K562 (cell line): Measurements from ENCODE around the gene PHF3. TPM values are rescaled to one million over a fixed set of nuclear protein-coding genes. Genes with fewer than 3 reads are reported as not detected.

Experiments used
- ATAC-seq: fragments of 200-7000 bp; cut with Tn5 transposase; 3 replicates; pipeline ENCODE4 v1.9.1; 2020; ENCODE audit warnings: moderate library complexity
- BruUV-seq: library from RNA; stranded (reverse); fragments of 400-500 nt; replicated peaks from 2 replicates; lab custom pipeline; 2021; lab: Mats Ljungman, UMichigan
- CTCF ChIA-PET: fragments of 300-600 bp; formaldehyde crosslinking; extraction: SDS; loops from one replicate; lab custom pipeline; 2021; ENCODE audit warnings: low intra/inter-chr PET ratio; lab: Yijun Ruan, JAX
- POLR2A ChIA-PET: fragments of 300-600, 350-650 bp; sonication (Branson Sonifier 250); formaldehyde crosslinking; extraction: SDS; loops from one replicate; lab custom pipeline; 2021; ENCODE audit warnings: antibody characterized with exemption, inconsistent platforms; lab: Yijun Ruan, JAX
- DNase-seq, 4 experiments: peaks; one replicate each; pipeline versions ENCODE4 v3.0.0 to v3.0.0-alpha.2; 2011 to 2018; ENCODE audit warnings: low spot score in 3 of 4, mixed read lengths in 3 of 4; ENCODE audit errors: extremely low read depth in 1 of 4
- FAIRE-seq: peaks from 2 replicates; lab custom pipeline; 2011; peaks lifted over from hg19 to GRCh38; lab: Jason Lieb, UNC
- H2AFZ ChIP-seq: 2 replicates; pipeline ENCODE4 v1.6.0; 2011; ENCODE audit warnings: low read depth, low read length, control low read depth, inconsistent platforms
- H3K27ac ChIP-seq: fragments of 200-600 bp; 3 replicates; pipeline ENCODE4 v1.8.0; 2011; ENCODE audit warnings: low read depth, mild to moderate bottlenecking, control low read depth, inconsistent platforms, low read length, moderate library complexity, mixed read lengths; ENCODE audit errors: extremely low read depth
- H3K27me3 ChIP-seq, 2 experiments: fragments of 300-600 bp in 1 of 2; 2 replicates in 1 of 2; 3 replicates in 1 of 2; pipeline versions ENCODE4 v1.6.0 to v1.8.0; 2011; ENCODE audit warnings: inconsistent platforms in 2 of 2, low read length in 2 of 2, mild to moderate bottlenecking in 1 of 2, mixed read lengths in 1 of 2, moderate library complexity in 1 of 2; ENCODE audit not compliant: control insufficient read depth in 2 of 2, insufficient read depth in 2 of 2
- H3K36me3 ChIP-seq: fragments of 300-600 bp; 3 replicates; pipeline ENCODE4 v1.8.0; 2011; ENCODE audit warnings: mild to moderate bottlenecking, low read length, inconsistent platforms; ENCODE audit not compliant: control insufficient read depth, insufficient read depth
- H3K4me1 ChIP-seq, 2 experiments: fragments of 200-600 bp in 1 of 2; replicated peaks in 1 of 2; 2 replicates in 1 of 2; 3 replicates in 1 of 2; pipeline versions ENCODE4 v1.5.1 to v1.8.0; 2011; ENCODE audit warnings: inconsistent platforms in 2 of 2, low read length in 2 of 2, mild to moderate bottlenecking in 1 of 2, mixed read lengths in 1 of 2, moderate library complexity in 1 of 2; ENCODE audit not compliant: control insufficient read depth in 2 of 2, insufficient read depth in 2 of 2
- H3K4me2 ChIP-seq: 2 replicates; pipeline ENCODE4 v1.6.1; 2011; ENCODE audit warnings: low read length, control low read depth, inconsistent platforms, mixed read lengths; ENCODE audit not compliant: insufficient read depth
- H3K4me3 ChIP-seq: fragments of 200-600 bp; sonication (generic), shearing (Covaris generic); 2 replicates; pipeline ENCODE4 v1.5.1; 2016; ENCODE audit warnings: control low read depth, inconsistent platforms
- H3K79me2 ChIP-seq: fragments of 200-600 bp; 3 replicates; pipeline ENCODE4 v1.8.0; 2011; ENCODE audit warnings: low read length, inconsistent platforms; ENCODE audit not compliant: control insufficient read depth, insufficient read depth
- H3K9ac ChIP-seq, 2 experiments: 2 replicates each; pipeline versions ENCODE4 v1.6.0 to v1.6.1; 2011; ENCODE audit warnings: low read depth in 2 of 2, low read length in 2 of 2, control low read depth in 1 of 2, inconsistent platforms in 1 of 2, mild to moderate bottlenecking in 1 of 2, mixed read lengths in 1 of 2; ENCODE audit not compliant: insufficient read depth in 1 of 2
- H3K9me1 ChIP-seq: one replicate; pipeline ENCODE4 v1.6.0; 2011; ENCODE audit warnings: inconsistent platforms, mild to moderate bottlenecking, low read length, moderate library complexity; ENCODE audit not compliant: control insufficient read depth, insufficient read depth
- H3K9me3 ChIP-seq: replicated peaks from 2 replicates; pipeline ENCODE4 v1.5.1; 2011; ENCODE audit warnings: low read depth, low read length, inconsistent platforms; ENCODE audit not compliant: control insufficient read depth, insufficient read depth
- H4K20me1 ChIP-seq: replicated peaks from 2 replicates; pipeline ENCODE4 v1.6.1; 2011; ENCODE audit warnings: low read length, inconsistent platforms, mixed read lengths; ENCODE audit not compliant: control insufficient read depth, insufficient read depth
- BHLHE40 ChIP-seq: IDR thresholded peaks from 2 replicates; pipeline ENCODE4 v1.6.1; 2011; ENCODE audit warnings: low read length, improper control_type of control experiment
- CBFA2T2 ChIP-seq: fragments of 450-650 bp; conservative IDR thresholded peaks from 2 replicates; pipeline ENCODE4 v1.6.1; 2017; ENCODE audit warnings: mild to moderate bottlenecking
- HNRNPLL ChIP-seq: fragments of 200-400 bp; formaldehyde crosslinking; IDR thresholded peaks from 2 replicates; pipeline ENCODE4 v1.6.1; 2017; ENCODE audit warnings: low read length, low read depth, mild to moderate bottlenecking; ENCODE audit not compliant: poor library complexity, severe bottlenecking
- IFI16 ChIP-seq: fragments of 250-450 bp; sonication (Bioruptor Pico); IDR thresholded peaks from 2 replicates; pipeline ENCODE4 v2.1.2; 2022; ENCODE audit warnings: mild to moderate bottlenecking, inconsistent platforms
- RAD21 ChIP-seq, 2 experiments: fragments of 250-450 bp in 1 of 2; fragments of 450-650 bp in 1 of 2; sonication (Bioruptor Pico) in 1 of 2; formaldehyde crosslinking in 1 of 2; IDR thresholded peaks in 1 of 2; conservative IDR thresholded peaks in 1 of 2; 2 replicates each; pipeline versions ENCODE4 v1.4.0 to v1.8.0; 2020 to 2022; ENCODE audit warnings: mild to moderate bottlenecking in 2 of 2, moderate library complexity in 1 of 2
- RB1 ChIP-seq: fragments of 450-650 bp; IDR thresholded peaks from 2 replicates; pipeline ENCODE4 v1.6.1; 2017; ENCODE audit warnings: low read depth, mild to moderate bottlenecking
- SMARCA4 ChIP-seq: fragments of 450-650 bp; IDR thresholded peaks from 2 replicates; pipeline ENCODE4 v1.6.1; 2016
- SMC3 ChIP-seq: conservative IDR thresholded peaks from 2 replicates; pipeline ENCODE4 v1.6.1; 2011; ENCODE audit warnings: low read depth, low read length, improper control_type of control experiment; ENCODE audit not compliant: insufficient read depth
- TAF7 ChIP-seq: fragments of 450-650 bp; IDR thresholded peaks from 2 replicates; pipeline ENCODE4 v1.6.1; 2016; ENCODE audit warnings: missing genetic modification characterization, missing compliant biosample characterization
- TRIM28 ChIP-seq: fragments of 450-650 bp; IDR thresholded peaks from 2 replicates; pipeline ENCODE4 v1.6.1; 2017
- YY1 ChIP-seq, 3 experiments: IDR thresholded peaks; 2 replicates each; pipeline ENCODE4 v1.6.1; 2011; ENCODE audit warnings: low read length in 2 of 3, mild to moderate bottlenecking in 2 of 3, moderate library complexity in 2 of 3, borderline replicate concordance in 1 of 3, control low read depth in 1 of 3, low read depth in 1 of 3; ENCODE audit not compliant: insufficient read depth in 3 of 3, insufficient replicate concordance in 2 of 3, control insufficient read depth in 1 of 3, insufficient read length in 1 of 3; ENCODE audit errors: extremely low read depth in 1 of 3
- ZC3H11A ChIP-seq: IDR thresholded peaks from 2 replicates; pipeline ENCODE4 v1.6.1; 2012; ENCODE audit warnings: low read depth, low read length, improper control_type of control experiment
- ZEB2 ChIP-seq: fragments of 450-650 bp; IDR thresholded peaks from 2 replicates; pipeline ENCODE4 v1.6.1; 2016
- ZSCAN32 ChIP-seq: fragments of 450-650 bp; formaldehyde crosslinking; IDR thresholded peaks from 2 replicates; pipeline ENCODE4 v1.4.0; 2020; ENCODE audit warnings: mild to moderate bottlenecking, moderate library complexity
- in situ Hi-C: fragments of 300-500 bp; cut with MboI; formaldehyde crosslinking; loops from 4 replicates; pipeline ENCODE4 v1.15.0; 2018; ENCODE audit warnings: inconsistent platforms, mixed read lengths
- intact Hi-C: fragments of 100-400 bp; cut with micrococcal nuclease; formaldehyde crosslinking; loops from 2 replicates; pipeline ENCODE4 v1.14.2; 2022
- polyA plus RNA-seq, 8 experiments: library from polyadenylated mRNA; depleted of rRNA in 4 of 8; stranded (reverse) in 5 of 8; unstranded in 3 of 8; fragments of >200 nt; fragmentation: Nextera tagmentation in 2 of 8; fragmentation: Illumina TruSeq in 1 of 8; extraction: Ambion mirVana in 2 of 8; extraction: Trizol in 1 of 8; gene quantifications; 2 replicates each; pipeline versions ENCODE4 v1.2.1 to v1.2.3, GENCODE V29; 2011 to 2014; ENCODE audit warnings: inconsistent platforms in 1 of 8, missing spikeins in 1 of 8
- total RNA-seq, 7 experiments: library from RNA; depleted of rRNA in 6 of 7; stranded (reverse); fragments of >200 nt in 6 of 7; fragmentation: Illumina TruSeq in 2 of 7; extraction: Trizol in 2 of 7; gene quantifications; 2 replicates each; pipeline versions ENCODE4 v1.2.1 to v1.2.3, GENCODE V29; 2011 to 2021; ENCODE audit warnings: low replicate concordance in 1 of 7
- TF ChIP-seq, protein P1 (sequence below): sonication (generic); formaldehyde crosslinking; IDR thresholded peaks from 2 replicates; pipeline ENCODE4 v1.8.0; 2022; ENCODE audit warnings: missing genetic modification reagents, mild to moderate bottlenecking, moderate library complexity, borderline replicate concordance
- TF ChIP-seq, protein P2 (sequence below): fragments of 250-450 bp; sonication (Bioruptor Pico); IDR thresholded peaks from 2 replicates; pipeline ENCODE4 v1.8.0; 2021; ENCODE audit warnings: mild to moderate bottlenecking, moderate library complexity

PHF3 gene
- total and polyA plus RNA-seq, 9 of the 15 experiments (the other 6 are each of a cell fraction or from before 2014, with no cell fraction given), result 8.1 to 51.2 (median 30.9) TPM

DNA sequence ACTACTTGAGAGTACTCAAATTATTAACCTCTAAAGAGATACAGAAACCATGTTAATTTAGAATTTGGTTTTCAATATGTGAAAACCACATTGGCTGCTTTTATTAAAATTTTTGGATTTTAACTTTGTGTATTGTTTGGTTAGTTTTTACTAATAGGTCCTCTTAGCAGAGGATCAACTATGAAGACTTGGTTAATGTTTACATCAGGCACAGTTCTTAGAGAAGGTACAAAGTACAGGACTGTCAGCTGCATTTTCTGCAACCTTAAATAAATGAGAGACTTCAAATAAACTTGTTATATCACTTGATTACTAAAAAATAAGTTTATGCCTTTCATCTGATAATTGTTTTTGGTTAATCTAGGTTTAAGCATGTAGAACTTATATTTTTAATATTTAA lies 89.1 kb downstream of the PHF3 start:
- Histone ChIP-seq H3K9me3 (no peaks in the 10 kb centered on the region), H3K4me2 (no peak overlapping the region), H3K9me1 (no peaks in the 10 kb centered on the region), H3K27me3 (no peaks in the 10 kb centered on the region), H3K36me3 (no peaks in the 10 kb centered on the region), H3K4me3 (no peak overlapping the region), H3K79me2 (no peaks in the 10 kb centered on the region), H2AFZ (no peak overlapping the region), H3K27ac (no peak overlapping the region), H3K9ac (no peak overlapping the region), H3K4me1 (no peaks in the 10 kb centered on the region), H4K20me1 (no peaks in the 10 kb centered on the region)
- POLR2A ChIA-PET, result no interaction called here
- DNase-seq (no peak), FAIRE-seq (no peak), ATAC-seq (no peak)
- TF ChIP-seq SMARCA4, result no peak
- no peak for TF ChIP-seq ZSCAN32 (CRISPR knock-in tag)
- TF ChIP-seq SMC3, result no peak
- no peak for TF ChIP-seq BHLHE40
- CTCF ChIA-PET, result no interaction called here
- no TSS peak for BruUV-seq
- in situ Hi-C loops, result no loop called here
- intact Hi-C loops, result loop anchor here (10.0 kb wide), 1 partner anchor 130 kb away; no protein-coding TSS in a partner anchor

DNA sequence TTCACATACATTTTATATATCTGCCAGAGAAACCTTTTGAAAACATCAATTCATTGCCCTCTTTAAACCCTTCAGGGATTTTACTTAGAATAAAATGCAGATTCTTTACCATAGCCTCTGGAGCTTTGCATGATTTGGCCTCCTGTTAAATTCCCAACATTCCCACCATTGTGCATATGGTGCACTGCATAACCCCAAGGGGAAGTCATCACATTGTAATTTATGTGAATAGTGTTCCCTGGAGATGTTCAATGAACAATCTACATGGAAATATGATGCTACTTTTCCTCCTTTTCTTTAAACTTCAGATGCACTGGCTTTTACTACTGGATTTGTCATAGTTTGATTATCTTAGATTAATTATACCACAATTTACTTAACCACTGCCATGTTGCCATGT lies 94.7 kb downstream of the PHF3 start:
- BruUV-seq, result no TSS peak
- ATAC-seq, result no peak
- no peak overlapping the region for H3K4me3 ChIP-seq
- no peak for FAIRE-seq
- no peaks in the 10 kb centered on the region for H3K9me1 ChIP-seq
- no peak overlapping the region for H3K9ac ChIP-seq
- H3K36me3 ChIP-seq, result no peaks in the 10 kb centered on the region
- in situ Hi-C loops, result no loop called here
- no peaks in the 10 kb centered on the region for H3K79me2 ChIP-seq
- POLR2A ChIA-PET, result no interaction called here
- H3K4me1 ChIP-seq, result no peaks in the 10 kb centered on the region
- no peaks in the 10 kb centered on the region for H3K27me3 ChIP-seq
- no peak overlapping the region for H3K27ac ChIP-seq
- intact Hi-C loops, result no loop called here
- no peaks in the 10 kb centered on the region for H4K20me1 ChIP-seq
- H3K9me3 ChIP-seq, result no peaks in the 10 kb centered on the region
- CTCF ChIA-PET, result no interaction called here
- H3K4me2 ChIP-seq, result no peak overlapping the region
- DNase-seq, result no peak
- H2AFZ ChIP-seq, result no peak overlapping the region
- TF ChIP-seq ZC3H11A (no peak), TAF7 (tag) (no peak), RAD21 (CRISPR knock-in tag; conservative IDR thresholded peaks at IDR 0.05 in 1 of 2, IDR thresholded peaks at IDR 0.05 in 1 of 2) (no peak), ZEB2 (no peak), TRIM28 (no peak), HNRNPLL (no peak), YY1 (IDR thresholded peaks at IDR 0.05; ENCODE audit: borderline replicate concordance in 1 of 3, control insufficient read depth in 1 of 3, extremely low read depth in 1 of 3, insufficient read depth in 3 of 3, insufficient read length in 1 of 3, insufficient replicate concordance in 2 of 3, low read depth in 1 of 3, low read length in 2 of 3) (no peak), IFI16 (CRISPR knock-in tag) (no peak), CBFA2T2 (no peak), RB1 (no peak)
- TF ChIP-seq, protein P1, sequence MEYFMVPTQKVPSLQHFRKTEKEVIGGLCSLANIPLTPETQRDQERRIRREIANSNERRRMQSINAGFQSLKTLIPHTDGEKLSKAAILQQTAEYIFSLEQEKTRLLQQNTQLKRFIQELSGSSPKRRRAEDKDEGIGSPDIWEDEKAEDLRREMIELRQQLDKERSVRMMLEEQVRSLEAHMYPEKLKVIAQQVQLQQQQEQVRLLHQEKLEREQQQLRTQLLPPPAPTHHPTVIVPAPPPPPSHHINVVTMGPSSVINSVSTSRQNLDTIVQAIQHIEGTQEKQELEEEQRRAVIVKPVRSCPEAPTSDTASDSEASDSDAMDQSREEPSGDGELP (CRISPR knock-in tag), result no peak
- TF ChIP-seq, protein P2, sequence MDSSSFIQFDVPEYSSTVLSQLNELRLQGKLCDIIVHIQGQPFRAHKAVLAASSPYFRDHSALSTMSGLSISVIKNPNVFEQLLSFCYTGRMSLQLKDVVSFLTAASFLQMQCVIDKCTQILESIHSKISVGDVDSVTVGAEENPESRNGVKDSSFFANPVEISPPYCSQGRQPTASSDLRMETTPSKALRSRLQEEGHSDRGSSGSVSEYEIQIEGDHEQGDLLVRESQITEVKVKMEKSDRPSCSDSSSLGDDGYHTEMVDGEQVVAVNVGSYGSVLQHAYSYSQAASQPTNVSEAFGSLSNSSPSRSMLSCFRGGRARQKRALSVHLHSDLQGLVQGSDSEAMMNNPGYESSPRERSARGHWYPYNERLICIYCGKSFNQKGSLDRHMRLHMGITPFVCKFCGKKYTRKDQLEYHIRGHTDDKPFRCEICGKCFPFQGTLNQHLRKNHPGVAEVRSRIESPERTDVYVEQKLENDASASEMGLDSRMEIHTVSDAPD (CRISPR knock-in tag), result no peak
